HCT116 (cell line): ENCODE measurements around the gene SORCS2.

Experiments used
- ATF3 ChIP-seq: IDR thresholded peaks from 2 replicates; pipeline ENCODE4 v1.6.1; 2012
- CTCF ChIP-seq, 3 experiments: fragments of 200-600 bp in 1 of 3; sonication (generic) in 1 of 3; IDR thresholded peaks in 2 of 3; conservative IDR thresholded peaks in 1 of 3; 2 replicates each; pipeline ENCODE4 v1.5.1; 2012 to 2017; ENCODE audit warnings: low read depth in 2 of 3, low read length in 2 of 3, antibody characterized with exemption in 1 of 3, borderline replicate concordance in 1 of 3, control low read depth in 1 of 3, mild to moderate bottlenecking in 1 of 3, mixed read lengths in 1 of 3, mixed run types in 1 of 3, moderate library complexity in 1 of 3; ENCODE audit not compliant: insufficient read depth in 1 of 3
- EZH2 ChIP-seq: fragments of 200-600 bp; sonication (generic); IDR thresholded peaks from 2 replicates; pipeline ENCODE4 v1.6.1; 2017; ENCODE audit warnings: antibody characterized with exemption, mixed run types
- FOSL1 ChIP-seq: IDR thresholded peaks from 2 replicates; pipeline ENCODE4 v1.6.1; 2012; ENCODE audit warnings: low read depth
- MAX ChIP-seq: IDR thresholded peaks from 2 replicates; pipeline ENCODE4 v1.6.1; 2012
- POLR2A ChIP-seq: IDR thresholded peaks from 2 replicates; pipeline ENCODE4 v1.7.0; 2011; ENCODE audit warnings: borderline replicate concordance; ENCODE audit not compliant: insufficient read depth, insufficient read length; ENCODE audit errors: extremely low read depth
- POLR2AphosphoS5 ChIP-seq: IDR thresholded peaks from 2 replicates; pipeline ENCODE4 v1.6.1; 2011; ENCODE audit warnings: mild to moderate bottlenecking, low read depth, low read length, moderate library complexity
- RAD21 ChIP-seq: IDR thresholded peaks from 2 replicates; pipeline ENCODE4 v1.6.1; 2012; ENCODE audit warnings: low read depth, mild to moderate bottlenecking
- REST ChIP-seq: IDR thresholded peaks from 2 replicates; pipeline ENCODE4 v1.6.1; 2012; ENCODE audit warnings: low read depth
- SIN3A ChIP-seq: IDR thresholded peaks from 2 replicates; pipeline ENCODE4 v1.6.1; 2012; ENCODE audit warnings: low read depth
- SP1 ChIP-seq: IDR thresholded peaks from 2 replicates; pipeline ENCODE4 v1.6.1; 2012; ENCODE audit warnings: low read depth
- ZFX ChIP-seq: fragments of 450-650 bp; IDR thresholded peaks from 2 replicates; pipeline ENCODE4 v1.6.1; 2017

GRCh38 chr4:7327341-7327885 is 135.1 kb downstream of the SORCS2 start:
- TF ChIP-seq REST, result no peak
- no peak for TF ChIP-seq POLR2A
- TF ChIP-seq SIN3A, result no peak
- no peak for TF ChIP-seq CTCF (IDR thresholded peaks at IDR 0.05 in 2 of 3, conservative IDR thresholded peaks at IDR 0.05 in 1 of 3; ENCODE audit: borderline replicate concordance in 1 of 3, insufficient read depth in 1 of 3, low read depth in 2 of 3, low read length in 2 of 3)
- TF ChIP-seq POLR2AphosphoS5, result no peak
- no peak for TF ChIP-seq FOSL1
- no peak for TF ChIP-seq EZH2
- no peak for TF ChIP-seq ATF3
- no peak for TF ChIP-seq RAD21
- no peak for TF ChIP-seq MAX
- no peak for TF ChIP-seq SP1
- TF ChIP-seq ZFX, result no peak
